Right forelimb (tissue), 1 donor: ENCODE results near the gene LIPM.

Source experiments
- DNase-seq: peaks from one replicate; pipeline ENCODE4 v3.0.0-alpha.2; 2018

LIPM gene, protein sequence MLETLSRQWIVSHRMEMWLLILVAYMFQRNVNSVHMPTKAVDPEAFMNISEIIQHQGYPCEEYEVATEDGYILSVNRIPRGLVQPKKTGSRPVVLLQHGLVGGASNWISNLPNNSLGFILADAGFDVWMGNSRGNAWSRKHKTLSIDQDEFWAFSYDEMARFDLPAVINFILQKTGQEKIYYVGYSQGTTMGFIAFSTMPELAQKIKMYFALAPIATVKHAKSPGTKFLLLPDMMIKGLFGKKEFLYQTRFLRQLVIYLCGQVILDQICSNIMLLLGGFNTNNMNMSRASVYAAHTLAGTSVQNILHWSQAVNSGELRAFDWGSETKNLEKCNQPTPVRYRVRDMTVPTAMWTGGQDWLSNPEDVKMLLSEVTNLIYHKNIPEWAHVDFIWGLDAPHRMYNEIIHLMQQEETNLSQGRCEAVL

GRCh38 chr10:88802523-88803285 lies at the start of gene LIPM:
LIPM (plus strand) TSS chr10:88802730; CDS start chr10:88802897, 167 bp downstream.
- DNase-seq, result no peak

GRCh38 chr10:88754287-88754686 lies 48.2 kb upstream of the LIPM start:
- DNase-seq, result no peak

DNA sequence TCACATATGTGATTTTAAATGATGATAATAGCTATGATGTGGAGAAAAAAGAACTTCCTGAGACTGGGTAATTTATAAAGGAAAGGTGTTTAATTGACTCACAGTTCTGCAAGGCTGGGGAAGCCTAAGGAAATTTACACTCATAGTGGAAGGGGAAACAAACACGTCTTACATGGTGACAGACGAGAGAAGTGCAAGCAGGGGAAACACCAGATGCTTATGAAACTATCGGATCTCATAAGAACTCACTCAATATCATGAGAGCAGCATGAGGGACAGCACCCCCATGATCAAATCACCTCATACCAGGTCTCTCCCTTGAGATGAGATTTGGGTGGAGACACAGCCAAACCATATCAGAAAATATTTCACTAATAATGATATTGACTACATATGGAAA lies 46.8 kb upstream of the LIPM start:
- DNase-seq, result no peak

DNA sequence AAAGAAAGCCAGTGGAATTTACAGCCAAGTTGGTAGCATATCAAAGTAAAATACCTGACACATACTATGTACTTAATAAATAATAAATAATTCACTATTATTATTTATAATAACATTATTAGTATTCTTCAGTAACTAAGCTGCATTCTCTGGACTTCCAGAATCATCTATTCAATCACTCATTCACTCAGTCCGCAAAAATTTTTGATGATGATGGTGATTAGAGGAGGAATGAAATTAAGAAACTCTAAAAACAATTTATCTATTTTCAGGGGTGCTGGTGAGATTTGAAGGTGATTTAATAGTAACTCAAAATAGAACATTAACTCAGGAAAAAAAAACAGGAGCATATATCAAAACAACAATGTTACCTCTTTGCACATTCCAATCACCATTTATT lies 45.9 kb upstream of the LIPM start:
- DNase-seq, result no peak

- no peak for DNase-seq
These were observed 43.0 kb upstream of the LIPM start, which contains the start of gene LIPN for GRCh38 chr10:88759366-88760101. LIPN (plus strand) TSS chr10:88760020; CDS start chr10:88761406, 1,386 bp downstream.

DNA sequence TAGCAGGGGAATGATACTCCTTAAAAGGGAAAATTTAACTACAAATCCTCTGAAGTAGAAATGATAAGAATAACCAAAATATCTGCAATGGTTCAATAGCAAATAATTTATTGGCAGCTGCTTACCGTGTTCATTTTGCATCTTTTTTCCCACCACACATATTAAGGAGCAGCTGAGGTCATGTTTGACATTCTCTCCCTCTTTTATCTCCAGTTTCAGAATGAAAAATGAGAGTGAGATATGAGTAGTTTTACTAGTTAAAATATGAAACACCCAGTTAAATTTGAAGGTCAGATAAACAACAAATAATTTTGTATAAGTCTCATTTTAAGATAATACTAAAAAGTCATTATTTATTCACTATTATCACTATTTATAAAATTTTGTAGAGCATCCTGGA lies 39.6 kb upstream of the LIPM start:
- DNase-seq, result no peak

DNA sequence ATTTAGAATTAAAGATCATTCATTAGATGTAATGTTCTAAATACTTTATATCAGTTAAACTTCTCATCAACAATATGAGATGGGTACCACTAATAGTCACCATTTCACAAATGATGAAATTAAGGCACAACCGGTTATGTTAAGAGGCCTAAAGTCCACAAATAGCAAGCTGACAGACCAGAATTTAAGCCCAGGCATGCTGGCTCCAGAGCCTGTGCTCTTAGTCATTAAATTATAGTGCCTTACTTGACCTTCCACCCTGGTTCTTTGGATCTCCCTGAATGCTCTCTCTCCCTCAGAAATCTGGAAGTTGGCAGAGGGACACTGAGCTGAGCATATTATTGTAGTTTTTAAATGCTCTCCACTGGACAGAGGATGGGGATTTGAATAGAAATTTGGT lies 39.1 kb upstream of the LIPM start:
- no peak for DNase-seq

- DNase-seq, result no peak
These were observed 38.4 kb upstream of the LIPM start for GRCh38 chr10:88764110-88764509.

DNA sequence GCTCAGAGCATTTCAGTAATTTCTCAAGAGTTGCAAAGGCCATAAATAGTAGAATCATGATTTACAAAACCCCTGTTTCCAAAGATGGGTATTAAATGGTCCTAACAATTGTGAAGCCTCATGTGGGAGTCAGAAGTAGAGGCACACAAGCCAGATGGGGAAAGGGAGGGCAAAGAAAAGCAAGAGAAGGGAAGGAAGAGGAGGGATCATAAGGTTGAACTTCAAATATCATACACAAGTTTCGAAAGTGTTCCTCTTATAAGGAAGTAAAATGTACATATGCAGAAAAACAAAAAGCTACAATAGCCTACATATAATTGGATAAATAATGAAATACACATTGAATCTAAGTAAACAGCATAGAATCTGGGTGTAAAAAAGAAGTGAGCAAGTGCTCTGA lies 36.7 kb upstream of the LIPM start:
- DNase-seq, result no peak

- DNase-seq, result no peak
These were observed 33.1 kb upstream of the LIPM start for GRCh38 chr10:88769384-88769783.

- no peak for DNase-seq
These were observed 21.3 kb upstream of the LIPM start for GRCh38 chr10:88781206-88781605.

DNA sequence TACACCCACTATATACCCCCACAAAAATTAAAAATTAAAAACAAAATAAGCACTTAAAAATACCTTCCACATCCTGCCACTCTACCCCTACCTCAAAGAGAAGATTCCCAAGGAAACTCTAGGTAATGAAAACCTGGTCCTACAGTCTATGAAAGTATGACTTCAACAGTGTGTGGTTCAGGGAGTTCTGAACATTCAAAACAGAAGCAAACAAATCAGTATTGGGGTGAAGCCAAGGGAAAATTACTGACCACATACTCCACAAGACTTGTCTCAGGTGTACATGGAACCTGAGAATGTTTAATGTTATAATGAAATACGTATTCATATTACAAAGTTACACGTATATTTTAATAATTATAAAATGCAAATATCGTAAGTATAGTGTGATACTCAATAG lies 20.3 kb upstream of the LIPM start:
- no peak for DNase-seq

- no peak for DNase-seq
These were observed 18.8 kb upstream of the LIPM start for GRCh38 chr10:88783724-88784123.

DNA sequence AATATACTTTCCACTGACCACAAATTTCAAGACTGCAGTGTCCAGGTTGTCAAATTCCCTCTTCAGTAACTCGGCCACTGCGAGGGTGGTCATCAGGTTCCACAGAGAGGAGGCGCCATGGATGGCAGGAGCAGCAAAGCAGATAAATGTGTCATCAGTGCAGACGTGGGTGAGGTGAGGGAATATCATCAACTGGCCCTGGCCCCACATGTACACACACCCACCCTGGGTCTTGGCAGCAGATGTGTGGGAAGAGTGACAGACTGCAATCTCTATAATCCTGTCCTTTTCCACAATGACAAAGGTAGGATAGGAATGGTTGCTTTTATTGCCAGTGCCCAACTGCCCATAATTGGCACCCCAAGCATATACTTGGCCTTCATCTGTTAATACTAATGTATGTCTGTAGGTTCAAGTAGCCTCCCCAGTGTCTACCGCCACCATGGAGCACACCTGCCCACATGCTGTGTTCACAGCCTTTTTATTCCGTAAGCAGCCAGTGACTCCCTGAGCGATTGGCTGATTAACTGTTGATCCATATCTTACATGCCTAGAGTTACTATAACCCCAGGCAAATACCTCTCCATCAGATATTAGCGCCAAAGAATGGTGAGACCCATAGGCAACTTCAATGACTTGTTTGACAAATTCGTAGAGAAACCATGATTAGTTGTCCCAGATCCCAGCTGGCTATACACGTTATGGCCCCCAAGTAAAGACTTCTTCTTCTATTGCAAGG lies 16.3 kb upstream of the LIPM start:
- no peak for DNase-seq

- no peak for DNase-seq
These were observed 15.1 kb upstream of the LIPM start for GRCh38 chr10:88787463-88787862.

- DNase-seq, result no peak
These were observed 13.6 kb upstream of the LIPM start for GRCh38 chr10:88788924-88789323.

DNA sequence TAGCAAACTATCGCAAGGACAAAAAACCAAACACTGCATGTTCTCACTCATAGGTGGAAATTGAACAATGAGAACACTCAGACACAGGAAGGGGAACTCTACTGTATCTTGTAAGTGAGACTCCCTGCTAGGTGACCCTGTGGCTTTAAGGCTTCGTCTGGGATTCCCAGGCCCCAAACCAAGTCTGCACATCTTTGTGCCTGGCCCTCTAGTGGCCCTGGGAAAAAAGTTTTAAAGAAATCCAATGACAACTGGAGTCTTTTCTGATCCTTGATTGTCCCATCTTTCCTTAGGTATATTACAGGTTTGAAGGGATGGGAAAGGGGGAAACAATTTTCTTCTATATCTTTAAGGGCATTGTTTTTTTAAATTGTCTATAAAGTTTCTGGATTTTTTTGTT lies 10.6 kb upstream of the LIPM start:
- no peak for DNase-seq

- DNase-seq, result no peak
These were observed 9.9 kb upstream of the LIPM start for GRCh38 chr10:88792661-88793060.

DNA sequence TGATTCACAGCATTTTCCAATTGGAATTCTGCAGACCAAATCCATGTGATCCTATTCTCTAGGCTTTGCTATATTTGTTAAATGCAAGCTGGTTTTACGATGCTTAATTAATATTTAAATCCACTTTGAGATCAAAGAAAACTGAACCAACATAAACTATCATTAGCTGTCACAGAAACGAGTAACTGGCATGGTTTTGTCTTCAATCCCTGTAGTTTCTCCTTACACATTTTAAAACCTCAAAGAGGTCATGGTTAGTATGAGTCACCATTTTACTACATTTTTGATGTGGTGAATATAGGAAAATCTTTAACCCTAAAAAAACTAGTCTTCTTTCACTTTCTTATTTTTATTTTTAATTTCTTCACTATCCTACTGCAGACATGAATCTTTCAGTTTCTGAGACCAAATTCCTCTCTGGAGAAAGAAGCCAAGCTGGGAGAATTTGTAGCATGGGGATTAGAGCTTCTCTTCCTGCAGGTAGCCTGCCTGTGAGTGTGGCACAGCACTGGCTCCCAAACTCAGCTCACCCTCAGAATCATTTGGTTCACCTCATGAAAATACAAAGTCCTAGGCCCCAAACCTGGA lies 8.7 kb upstream of the LIPM start:
- DNase-seq, result no peak

- no peak for DNase-seq
These were observed 7.8 kb upstream of the LIPM start for GRCh38 chr10:88794731-88795130.

DNA sequence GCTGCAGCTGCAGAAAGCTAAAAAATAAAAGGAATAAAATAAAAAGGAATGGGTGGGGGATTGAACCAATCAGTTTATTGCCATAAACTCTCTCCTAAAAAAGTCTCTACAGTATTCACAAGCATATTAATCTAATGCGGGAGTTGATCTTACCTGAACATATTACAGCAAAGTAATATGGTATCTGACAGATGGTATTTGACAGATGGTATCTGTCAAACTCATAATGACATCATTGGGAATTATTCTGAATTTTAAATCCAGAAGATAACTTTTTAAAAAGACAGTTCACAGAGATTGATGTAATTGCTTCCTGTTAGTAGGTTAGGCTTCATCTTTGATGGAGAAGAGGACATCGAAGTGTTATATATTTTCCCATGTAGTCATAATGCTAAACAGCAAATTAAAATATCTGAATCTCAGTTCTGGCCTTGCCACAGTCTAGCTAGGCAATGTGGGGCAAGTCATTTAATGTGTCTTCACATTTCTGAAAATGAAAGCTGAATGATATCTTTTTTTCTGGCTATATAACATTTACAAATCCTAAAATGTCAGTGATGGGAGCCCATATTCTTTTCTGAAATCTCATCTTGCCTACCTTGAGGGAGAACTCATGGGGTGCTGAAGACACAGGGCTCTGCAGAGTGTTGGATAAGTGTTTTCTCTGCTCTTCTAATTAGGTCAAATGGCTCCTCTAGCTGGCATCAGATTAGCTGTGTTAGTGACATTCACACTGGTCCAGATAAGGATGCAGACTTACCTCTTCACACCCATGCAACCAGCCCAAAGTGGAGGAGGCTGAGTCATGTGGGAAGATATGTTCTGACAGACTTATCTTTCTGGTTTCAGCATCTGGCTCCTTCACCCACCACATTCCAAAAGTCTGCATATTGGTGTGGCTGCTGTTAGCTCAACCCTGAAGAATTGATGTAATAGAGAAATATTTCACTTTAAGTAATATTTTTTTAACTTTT lies 2.1 kb upstream of the LIPM start:
- DNase-seq, result no peak
